ENCODE data around the gene FSIP2.
"Not testable (repeated sequence)": the region's sequence is repeated elsewhere in the genome, so short reads cannot be mapped to it uniquely, and the experiment has no call there.

FSIP2 gene

DNA sequence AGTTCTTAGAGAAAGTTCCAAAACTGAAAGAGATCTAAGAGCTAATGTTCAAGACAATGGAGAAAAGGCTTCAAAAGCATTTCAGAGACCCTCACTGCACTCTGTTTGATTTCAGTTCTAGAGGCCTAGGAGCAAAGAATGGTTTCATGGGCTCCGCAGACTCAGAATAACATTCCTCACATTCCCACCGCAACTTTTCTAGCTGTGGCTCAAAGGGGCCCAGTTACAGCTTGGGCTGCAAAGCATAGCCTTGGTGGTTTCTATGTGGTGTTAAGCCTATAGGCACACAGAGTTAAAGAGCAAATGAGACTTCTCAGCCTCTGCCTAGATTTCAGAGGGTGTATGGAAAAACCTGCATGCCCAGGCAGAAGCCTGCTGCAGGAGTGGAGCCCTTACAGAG is 73.0 kb downstream of the FSIP2 start:
- no peak for DNase-seq

DNA sequence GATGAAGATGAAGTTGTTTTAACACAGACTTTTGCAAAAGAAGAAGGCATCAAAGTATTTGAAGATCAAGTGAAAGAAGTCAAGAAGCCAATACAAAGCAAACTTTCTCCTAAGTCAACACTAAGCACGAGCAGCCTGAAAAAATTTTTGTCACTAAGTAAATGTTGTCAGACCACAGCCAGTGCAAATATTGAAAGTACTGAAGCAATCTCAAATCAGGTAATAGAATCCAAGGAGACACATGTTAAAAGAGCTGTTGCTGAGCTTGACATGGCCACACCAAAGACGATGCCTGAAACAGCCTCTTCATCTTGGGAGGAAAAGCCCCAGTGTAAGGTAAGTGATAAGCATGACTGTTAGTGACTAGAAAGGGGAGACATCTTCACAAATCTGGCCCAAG is 75.1 kb downstream of the FSIP2 start:
- DNase-seq, result no peak

DNA sequence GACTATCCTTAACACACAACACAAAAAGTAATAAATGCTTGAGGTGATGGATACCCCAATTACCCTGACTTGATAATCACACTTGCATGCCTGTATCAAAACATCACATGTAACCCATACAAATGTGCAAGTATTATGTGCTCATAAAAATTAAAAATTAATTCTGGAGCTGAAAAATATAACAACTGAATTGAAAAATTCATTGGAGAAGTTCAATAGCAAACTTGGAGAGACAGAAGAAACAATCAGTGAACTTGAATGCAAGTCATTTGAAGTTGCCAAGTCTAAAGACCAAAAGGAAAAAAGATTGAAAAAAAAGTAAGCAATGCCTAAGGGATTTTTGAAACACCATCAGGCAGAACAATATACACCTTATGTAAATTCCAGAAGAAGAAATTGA is 79.4 kb downstream of the FSIP2 start:
- no peak for DNase-seq

DNA sequence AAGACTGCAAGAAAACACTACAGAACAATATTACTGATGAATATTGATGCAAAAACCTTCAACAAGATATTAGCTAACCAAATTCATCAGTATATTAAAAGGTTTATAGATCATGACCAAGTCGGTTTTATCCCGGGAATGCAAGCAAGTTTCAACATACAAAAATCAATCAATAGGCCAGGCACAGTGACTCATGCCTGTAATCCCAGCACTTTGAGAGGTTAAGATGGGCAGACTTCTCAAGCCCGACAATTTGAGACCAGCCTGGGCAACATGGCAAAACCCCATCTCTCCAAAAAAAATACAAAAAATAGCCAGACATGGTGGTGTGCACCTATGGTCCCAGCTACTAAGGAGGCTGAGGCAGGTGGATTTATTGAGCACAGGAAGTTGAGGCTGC is 82.9 kb downstream of the FSIP2 start:
- DNase-seq, result no peak

DNA sequence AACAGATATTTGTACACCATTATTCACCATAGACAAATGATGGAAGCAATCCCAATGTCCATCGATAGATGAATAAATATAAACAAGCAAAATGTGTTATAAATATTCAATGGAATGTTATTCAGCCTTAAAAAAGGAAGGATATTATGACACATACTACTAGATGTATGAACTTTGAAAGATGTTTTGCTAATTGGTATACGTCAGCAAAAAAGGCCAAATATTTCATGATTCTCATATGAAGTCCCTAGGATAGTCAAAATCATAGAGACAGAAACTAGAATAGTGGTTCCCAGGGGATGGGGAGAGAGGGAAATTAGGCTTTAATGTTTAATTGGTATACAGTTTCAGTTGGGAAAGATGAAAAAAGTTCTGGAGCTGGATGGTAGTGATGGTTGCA is 85.2 kb downstream of the FSIP2 start:
- DNase-seq, result no peak

DNA sequence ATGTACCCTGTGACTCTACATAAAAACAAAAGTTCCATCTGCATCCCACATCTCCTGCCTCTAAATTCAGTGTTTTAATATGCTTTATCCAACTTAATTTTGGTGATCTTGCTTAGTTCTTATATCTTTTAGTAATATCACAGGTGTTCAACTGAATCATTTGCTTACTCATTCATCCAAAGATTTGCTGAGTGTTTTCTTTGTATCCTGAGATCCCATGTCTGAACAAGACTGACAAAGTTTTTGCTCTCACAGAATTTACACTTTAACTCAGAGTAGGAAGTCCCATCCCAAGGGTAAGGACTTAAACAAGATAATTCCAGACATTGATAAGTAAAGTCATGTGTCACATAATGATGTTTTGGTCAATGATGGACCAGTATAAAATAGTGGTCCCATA is 87.0 kb downstream of the FSIP2 start:
- no peak for DNase-seq

DNA sequence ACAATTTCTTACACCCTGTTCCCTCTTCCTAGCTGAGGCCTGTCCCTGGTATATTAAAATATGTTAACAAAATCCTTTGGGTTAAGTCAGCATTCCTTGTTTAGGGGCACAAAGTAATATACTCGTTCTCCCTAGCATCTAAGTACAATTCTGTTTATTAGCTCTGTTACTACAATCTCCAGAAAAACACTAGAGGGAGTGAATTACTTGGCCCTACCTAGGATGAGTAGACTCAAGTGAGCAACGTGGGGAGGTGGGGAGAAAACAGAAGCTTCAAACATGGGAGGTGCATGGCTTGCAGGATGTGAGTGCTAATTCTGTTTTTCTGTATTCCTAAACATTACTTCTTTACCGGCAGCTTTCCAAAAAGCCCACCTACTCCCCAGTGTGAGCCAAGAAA is 89.7 kb downstream of the FSIP2 start:
- DNase-seq, result no peak

DNA sequence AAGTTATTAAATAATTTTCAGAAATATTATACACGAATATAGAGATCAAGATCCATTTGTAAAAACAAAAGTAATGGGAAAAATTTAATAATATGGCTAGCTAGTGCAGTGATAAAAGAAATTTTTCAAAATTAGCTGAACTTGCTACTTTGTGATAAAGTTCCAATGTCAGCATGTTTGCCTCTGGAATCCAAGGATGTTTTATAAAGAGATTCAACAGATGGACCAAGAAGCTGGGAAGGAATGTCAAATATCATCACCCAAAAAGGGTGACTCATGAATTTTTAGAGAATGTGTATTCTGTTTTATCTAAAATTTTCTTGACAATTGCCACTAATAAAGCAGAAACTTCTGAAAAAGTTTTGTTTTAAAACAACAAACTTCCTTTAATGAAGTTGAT is 95.3 kb downstream of the FSIP2 start:
- no peak for DNase-seq

DNA sequence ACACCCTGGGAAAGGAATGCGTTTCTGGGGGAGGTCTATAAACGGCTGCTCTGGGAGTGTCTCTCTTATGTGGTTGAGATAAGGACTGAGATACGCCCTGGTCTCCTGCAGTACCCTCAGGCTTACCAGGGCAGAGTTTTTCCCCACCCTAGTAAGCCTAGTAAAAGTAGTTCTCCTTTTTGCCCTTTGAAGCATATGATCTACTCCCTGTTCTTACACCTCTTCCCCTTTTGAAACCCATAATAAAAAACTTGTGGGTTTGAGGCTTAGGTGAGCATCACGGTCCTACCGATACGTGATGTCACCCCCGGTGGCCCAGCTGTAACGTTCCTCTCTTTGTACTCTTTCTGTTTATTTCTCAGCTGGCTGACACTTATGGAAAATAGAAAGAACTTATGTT is 97.4 kb downstream of the FSIP2 start:
- no peak for DNase-seq

DNA sequence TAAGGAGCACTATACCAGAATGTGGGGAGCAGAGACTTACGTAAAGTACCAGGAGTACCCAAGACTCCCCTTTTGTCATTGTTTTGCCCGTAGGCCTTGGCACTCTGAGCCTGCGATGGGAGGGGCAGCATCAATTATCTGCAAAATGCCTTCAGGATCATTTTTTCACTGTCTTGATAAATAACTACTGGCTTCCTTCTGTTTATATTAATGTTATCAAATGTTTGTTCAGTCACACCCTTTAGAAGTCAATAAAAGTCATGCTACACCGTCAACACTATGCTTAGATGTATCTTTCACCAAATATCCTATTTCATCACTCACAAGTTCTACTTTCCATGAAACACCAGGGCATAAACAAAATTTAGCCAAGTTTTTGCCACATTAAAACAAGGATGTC is 116.3 kb downstream of the FSIP2 start:
- no peak for DNase-seq

DNA sequence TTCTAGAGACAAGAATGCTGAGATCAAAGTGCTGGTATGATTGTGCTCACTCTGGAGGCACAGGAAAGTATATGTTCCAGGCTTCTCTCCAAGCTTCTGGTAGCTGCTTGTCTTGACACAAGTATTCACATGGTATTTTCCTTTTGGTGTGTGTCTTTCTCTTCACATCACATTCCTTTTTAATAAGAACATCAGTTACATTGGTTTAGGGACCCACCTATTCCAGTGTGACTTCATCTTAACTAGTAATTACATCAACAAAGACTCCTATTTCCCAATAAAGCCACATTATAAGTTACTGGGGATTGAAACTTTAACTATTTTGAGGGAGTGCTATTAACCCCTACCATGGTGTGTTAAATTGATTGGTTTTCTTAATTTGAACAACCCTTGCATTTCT is 119.1 kb downstream of the FSIP2 start:
- no peak for DNase-seq

DNA sequence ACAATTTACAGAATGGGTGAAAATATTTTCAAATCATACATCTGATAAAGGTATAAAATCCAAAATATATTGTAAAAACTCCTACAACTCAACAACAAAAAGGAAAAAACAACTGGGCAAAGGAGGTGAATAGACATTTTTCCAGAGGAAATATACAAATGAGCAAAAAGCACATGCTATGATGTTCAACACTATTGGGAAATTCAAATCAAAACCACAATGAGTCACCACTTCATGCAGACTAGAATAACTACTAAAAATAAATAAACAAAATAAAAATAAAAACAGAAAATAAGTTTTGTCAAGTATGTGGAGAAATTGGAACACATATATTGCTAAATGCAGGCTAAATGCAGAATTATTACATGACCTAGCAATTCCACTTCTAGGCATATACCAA is 120.9 kb downstream of the FSIP2 start:
- DNase-seq, result no peak

DNA sequence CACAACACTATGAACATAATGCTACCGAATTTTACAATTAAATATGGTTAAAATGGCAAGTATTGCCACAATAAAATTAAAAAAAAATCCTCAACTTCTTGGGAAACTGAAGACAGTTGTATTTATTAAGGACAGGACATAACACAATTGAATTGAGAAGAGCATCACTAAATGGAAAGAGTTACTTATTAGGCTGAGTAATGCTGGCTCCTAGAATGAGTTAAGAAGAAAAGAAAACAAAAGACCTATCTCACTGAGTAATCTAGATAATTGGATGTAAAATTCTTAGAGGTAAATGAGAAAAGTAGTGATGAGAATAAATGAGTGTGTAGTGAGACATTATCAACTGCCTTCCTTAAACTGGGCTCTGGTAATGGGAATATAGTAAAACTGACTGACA is 121.7 kb downstream of the FSIP2 start:
- no peak for DNase-seq

DNA sequence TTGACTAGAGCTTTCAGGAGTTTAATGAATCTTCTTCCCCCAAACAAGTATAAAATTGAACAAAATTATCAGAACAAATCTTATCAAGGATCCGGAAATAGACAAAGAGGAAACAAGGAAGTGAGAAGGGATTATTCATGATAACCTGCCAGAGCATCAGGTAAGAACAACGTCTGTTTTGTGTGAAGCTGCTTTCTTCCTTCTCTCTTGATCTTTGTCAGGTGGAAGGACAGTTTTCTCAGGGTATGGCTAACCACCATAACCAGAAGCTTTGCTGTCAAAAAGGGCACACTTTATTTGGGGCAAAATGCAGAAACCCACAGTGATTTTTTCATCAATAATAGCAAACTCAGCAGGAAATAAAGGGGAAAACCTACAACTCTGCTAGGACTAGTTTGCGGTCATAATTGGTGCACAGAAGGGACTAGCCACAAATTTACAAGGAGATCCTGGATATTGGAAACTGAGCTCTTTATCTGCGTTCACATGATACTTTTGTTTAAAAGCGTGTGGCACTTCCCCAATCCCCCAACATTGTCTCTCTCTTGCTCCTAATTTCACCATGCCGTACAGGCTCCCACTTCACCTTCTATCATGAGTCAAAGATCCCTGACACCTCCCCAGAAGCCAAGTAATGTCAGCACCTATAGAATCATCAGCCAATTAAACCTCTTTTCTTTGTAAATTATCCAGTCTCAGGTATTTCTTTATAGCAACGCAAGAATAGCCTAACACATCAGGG is 124.2 kb downstream of the FSIP2 start:
- no peak for DNase-seq

DNA sequence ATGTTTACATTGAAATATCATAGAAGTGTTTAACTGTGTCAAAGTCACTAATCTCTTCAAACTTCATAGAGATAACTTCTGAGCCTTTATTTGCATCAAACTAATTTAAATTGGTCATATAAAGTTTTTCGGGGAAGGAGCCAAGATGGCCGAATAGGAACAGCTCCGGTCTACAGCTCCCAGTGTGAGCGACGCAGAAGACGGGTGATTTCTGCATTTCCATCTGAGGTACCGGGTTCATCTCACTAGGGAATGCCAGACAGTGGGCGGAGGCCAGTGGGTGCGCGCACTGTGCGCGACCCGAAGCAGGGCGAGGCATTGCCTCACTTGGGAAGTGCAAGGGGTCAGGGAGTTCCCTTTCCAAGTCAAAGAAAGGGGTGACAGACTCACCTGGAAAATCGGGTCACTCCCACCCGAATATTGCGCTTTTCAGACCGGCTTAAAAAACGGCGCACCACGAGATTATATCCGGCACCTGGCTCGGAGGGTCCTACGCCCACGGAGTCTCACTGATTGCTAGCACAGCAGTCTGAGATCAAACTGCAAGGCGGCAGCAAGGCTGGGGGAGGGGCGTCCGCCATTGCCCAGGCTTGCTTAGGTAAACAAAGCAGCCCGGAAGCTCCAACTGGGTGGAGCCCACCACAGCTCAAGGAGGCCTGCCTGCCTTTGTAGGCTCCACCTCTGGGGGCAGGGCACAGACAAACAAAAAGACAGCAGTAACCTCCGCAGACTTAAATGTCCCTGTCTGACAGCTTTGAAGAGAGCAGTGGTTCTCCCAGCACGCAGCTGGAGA is 126.1 kb downstream of the FSIP2 start:
- DNase-seq, result not testable (repeated sequence)

DNA sequence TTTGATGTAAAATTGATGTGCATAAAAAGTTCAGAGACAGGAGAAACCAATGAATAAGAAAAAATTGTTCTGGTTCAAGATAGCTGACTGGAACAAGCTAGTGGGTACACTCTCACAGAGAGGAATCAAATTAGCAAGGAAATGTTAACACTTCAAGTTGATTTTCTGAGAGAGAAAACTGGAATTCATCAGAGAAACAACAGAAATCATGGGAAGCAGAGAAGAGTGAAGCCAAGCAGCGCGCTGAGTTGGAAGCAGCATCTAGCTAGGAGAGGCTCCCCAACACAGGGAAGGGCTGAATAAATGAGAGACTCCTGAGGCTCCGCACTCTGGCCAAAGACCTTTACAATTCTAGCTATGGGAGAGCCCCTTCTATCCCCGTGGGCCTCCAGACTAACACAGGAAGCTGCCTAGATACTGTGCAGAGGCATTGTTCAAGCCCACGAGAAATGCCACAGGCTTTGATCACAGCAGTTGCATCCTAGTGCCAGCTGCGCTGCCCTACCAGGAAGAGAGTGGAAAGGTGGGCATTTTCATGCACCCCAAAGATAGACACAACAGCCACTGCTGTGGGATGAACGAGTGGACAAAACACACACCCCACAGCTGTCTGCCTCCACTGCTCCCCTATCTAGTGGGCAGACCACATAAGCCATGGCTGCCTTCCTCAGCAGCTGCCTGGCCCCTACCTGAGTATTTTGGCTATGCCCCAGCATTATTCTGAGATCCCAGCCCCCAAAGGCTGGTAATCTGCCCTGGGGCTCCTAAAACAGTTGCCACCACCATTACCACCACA is 136.7 kb downstream of the FSIP2 start:
- DNase-seq, result no peak

DNA sequence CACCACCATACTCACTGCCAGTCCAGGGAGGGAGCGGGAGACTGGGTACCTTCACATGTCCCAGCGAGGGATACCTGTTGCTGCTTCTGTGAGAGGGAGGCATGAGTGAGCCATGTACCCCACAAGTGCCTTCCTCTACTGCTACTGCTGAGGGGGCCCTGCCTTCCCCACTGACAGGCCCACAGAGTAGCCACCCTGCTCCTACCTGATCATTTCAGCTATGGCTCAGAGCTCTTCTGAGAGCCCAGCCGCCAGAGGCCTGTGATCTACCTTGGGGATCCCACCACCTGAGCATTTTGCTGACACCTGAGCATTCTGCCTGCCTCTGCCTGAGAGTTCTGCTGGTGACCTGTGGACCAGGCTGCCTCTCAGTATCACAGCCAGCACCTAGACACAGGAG is 137.6 kb downstream of the FSIP2 start:
- DNase-seq, result no peak

DNA sequence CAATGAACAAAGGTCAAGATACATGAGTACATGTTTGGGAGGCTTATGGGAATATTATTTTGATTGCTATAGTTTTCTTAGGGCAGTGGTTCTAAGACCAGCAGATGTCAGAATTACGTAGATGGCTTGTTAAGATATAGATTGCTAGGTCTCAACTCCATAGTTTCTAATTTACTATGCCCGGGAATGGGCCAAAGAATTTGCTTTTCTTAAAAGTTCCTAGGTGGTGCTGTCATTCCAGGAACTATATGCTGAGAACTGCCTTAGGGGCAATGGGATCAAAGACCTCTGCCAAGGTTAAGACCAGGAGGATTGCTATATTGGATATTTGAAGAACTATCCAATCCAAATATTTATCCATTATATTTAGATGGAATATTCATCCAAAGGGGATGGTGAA is 141.8 kb downstream of the FSIP2 start:
- no peak for DNase-seq

All from NCI-H345 (cell line).